AG09319 (cell line): Measurements from ENCODE around the gene EIF2S2.

ENCODE experiments used
- DNase-seq: peaks from one replicate; pipeline ENCODE4 v3.0.0-alpha.2; 2010; ENCODE audit warnings: low read depth; ENCODE audit errors: extremely low read depth
- TF ChIP-seq, protein P1 (sequence below): IDR thresholded peaks from 2 replicates; pipeline ENCODE4 v1.5.1; 2011; ENCODE audit warnings: low read depth, mild to moderate bottlenecking, inconsistent platforms, low read length, moderate library complexity

Gene EIF2S2

DNA sequence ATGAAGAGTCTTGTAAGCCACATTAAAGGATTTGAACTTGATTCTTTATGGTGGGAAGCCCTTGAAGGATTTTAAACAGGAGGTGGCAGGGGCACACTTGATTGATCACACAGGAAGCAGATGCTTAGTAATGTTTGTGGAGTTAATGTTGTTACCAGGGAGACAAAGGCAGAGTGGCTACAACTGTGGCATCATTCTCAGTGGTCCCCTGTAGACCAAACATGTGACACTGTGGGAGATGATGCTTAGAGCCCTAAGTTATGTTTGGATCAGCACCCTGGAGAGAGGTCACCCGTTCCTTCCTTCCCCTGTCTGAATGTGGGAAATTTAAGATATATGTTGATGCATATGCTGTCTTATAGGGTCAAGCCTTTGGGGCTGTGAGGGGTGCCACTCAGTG lies 53.2 kb downstream of the EIF2S2 start:
- DNase-seq: no peak
- TF ChIP-seq, protein P1, sequence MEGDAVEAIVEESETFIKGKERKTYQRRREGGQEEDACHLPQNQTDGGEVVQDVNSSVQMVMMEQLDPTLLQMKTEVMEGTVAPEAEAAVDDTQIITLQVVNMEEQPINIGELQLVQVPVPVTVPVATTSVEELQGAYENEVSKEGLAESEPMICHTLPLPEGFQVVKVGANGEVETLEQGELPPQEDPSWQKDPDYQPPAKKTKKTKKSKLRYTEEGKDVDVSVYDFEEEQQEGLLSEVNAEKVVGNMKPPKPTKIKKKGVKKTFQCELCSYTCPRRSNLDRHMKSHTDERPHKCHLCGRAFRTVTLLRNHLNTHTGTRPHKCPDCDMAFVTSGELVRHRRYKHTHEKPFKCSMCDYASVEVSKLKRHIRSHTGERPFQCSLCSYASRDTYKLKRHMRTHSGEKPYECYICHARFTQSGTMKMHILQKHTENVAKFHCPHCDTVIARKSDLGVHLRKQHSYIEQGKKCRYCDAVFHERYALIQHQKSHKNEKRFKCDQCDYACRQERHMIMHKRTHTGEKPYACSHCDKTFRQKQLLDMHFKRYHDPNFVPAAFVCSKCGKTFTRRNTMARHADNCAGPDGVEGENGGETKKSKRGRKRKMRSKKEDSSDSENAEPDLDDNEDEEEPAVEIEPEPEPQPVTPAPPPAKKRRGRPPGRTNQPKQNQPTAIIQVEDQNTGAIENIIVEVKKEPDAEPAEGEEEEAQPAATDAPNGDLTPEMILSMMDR: no peak

DNA sequence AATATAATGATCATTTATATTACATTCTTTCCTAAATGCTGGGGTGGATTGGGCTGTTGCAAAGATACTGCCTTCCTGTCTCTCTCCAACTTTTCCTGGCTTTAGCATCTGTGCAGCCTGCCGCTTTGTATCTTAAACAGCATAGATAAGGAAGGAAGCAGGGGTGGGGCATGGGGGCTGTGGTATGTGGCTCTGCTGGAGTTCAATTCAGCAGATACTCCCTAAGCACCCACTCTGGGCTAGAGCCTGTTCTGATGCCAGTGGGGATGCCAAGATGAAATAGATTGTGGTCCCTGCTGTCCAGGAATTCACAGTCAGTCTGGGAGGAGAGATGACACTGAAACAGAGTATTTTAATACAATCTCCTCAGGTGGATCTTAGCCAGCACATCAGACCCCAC lies 56.8 kb downstream of the EIF2S2 start:
- DNase-seq: no peak
- TF ChIP-seq, protein P1: no peak

DNA sequence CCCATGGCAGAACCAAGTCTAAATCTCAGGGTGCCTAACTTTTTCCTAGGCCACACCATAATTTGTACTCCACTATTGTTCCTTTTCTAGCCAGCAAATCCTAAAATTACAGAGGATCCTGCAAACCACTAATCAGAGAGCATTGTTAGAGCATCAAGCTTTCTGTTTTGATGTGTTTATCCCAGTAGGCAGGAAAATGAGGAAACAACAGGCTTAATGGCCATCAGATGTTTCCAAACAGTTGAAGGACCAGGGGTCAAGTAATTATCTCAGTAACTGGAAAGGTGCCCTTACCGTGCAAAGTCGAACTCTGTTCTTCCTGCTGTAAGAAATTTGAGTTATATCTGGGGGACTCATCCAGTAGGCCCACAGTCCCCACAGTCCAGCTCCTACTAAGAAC lies 59.6 kb downstream of the EIF2S2 start:
- no peak for DNase-seq
- TF ChIP-seq, protein P1: no peak

DNA sequence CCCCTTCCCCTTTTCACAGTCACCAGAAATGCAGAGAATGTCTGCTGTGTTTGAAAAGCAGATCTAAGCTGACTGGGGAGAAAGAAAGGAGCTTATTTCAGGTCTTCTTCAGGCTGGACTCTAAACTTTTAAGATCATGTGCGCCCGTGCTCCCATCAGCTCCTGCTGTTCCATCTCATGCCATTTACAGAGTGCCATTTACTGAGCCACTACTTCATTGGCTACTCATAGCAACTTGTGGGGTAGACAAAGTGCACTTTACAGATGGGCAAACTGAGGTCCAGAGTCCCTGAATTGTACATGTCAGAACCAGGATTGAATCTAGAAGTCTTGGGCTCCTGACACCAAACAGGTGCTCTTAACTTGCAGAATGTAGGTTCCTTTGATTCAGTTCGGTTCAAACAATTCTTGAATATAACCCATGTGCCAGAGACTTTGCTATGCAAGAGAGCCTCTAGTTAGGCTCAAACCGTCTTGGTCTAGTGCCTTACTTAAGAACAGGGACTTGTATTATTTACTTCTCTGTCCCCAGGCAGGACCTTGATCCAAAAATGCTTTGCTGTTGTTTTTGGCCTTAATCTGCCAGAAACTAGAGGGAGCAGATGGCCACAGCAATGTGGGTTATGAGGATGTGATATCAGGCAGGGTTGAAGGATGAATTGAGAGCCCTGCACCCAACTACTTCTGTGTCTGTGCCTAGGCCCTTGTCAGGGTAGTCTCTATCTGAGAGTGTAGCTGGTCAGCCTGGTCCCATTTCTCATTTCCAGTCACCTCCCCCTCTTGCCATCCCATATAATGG lies 61.9 kb downstream of the EIF2S2 start:
- TF ChIP-seq, protein P1: no peak
- no peak for DNase-seq

DNA sequence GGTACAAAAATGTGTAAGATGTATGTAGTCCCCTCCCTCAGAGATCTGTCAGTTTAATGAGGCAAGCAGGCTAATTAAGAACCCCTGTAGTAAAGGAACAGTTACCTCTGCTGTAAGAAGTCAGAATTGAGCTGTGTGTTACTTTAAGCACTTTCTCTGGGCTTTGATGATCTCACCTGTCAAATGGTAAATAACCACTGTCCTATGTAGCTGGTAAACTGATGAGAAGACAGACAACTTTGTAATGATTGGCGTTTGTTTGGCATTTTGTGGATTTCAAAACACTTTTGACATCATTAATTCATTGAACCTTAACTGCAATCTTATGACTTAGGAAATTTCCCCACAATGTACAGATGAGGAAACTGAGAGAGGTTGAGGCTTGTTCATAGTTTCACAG lies 62.7 kb downstream of the EIF2S2 start:
- TF ChIP-seq, protein P1: no peak
- DNase-seq: no peak

DNA sequence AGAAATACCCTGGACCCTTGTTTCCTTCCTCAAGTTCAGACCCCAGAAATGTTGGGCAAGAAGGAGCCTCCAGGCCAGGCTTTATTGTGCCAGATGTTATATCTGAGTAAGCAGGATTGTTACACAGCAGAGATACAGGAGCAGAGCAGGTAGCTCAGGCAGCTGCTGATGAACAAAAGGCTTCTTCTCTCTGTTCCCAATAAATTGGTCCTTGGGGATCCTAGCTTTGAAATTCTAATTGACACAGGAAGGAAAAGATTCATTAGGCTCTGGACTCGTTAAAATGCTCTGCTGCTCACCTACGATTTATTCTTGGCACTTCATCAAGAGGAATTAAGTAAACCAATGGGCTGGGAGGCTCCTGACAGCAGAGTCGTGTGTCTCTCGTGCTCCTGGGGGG lies 64.1 kb downstream of the EIF2S2 start:
- no peak for DNase-seq
- TF ChIP-seq, protein P1: no peak

DNA sequence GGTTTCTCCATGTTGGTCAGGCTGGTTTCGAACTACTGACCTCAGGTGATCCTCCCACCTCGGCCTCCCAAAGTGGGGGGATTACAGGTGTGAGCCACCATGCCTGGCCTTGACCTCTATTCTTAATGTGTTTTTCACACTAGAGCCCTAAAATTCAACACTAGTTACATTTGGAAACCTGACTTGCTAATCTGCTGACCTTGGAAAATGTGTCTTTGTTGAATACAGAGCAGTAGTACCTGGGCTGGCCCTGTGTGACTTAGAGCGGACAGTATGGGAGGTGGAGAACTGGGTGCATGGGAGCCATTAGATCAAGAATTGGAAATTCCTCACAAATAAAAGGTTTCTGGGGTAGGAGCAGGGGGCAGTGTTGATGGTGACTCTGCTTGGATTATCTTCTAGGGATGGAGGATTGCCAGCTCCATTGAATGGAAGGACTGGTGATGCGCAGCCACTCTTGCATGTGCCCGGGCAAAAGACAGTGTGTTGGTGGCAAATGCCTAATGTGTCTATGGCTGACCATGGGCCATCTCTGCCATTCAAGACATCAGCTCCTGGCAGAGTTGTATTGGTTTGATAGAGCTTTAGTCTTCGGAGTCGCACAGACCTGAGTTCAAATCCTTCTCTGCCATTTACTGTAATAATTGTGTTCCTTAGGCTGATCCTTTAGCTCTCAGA lies 64.9 kb downstream of the EIF2S2 start:
- no peak for DNase-seq

More for the DNA sequence above, 64.9 kb downstream of the EIF2S2 start:
- TF ChIP-seq, protein P1: no peak
